Neural progenitor cell (in vitro differentiated cells): ENCODE results near the gene WDFY2. TPM values are rescaled to one million over a fixed set of nuclear protein-coding genes. Genes with fewer than 3 reads are reported as not detected.

ENCODE experiments used
- DNase-seq: peaks from one replicate; pipeline ENCODE4 v3.0.0-alpha.2; 2016; ENCODE audit warnings: low spot score
- H2AFZ ChIP-seq: fragments of 200-600 bp; sonication (generic); replicated peaks from 2 replicates; pipeline ENCODE4 v1.6.1; 2016; ENCODE audit warnings: antibody characterized with exemption
- H3F3A ChIP-seq: fragments of 200-600 bp; sonication (generic); 2 replicates; pipeline ENCODE4 v1.6.1; 2016; ENCODE audit warnings: antibody characterized with exemption, low read depth
- H3K27ac ChIP-seq: fragments of 200-600 bp; sonication (generic); 2 replicates; pipeline ENCODE4 v1.5.1; 2016; ENCODE audit warnings: mild to moderate bottlenecking
- H3K27me3 ChIP-seq: fragments of 200-600 bp; sonication (generic); 2 replicates; pipeline ENCODE4 v1.6.1; 2016; ENCODE audit warnings: mild to moderate bottlenecking, moderate library complexity
- H3K36me3 ChIP-seq: fragments of 200-600 bp; sonication (generic); 2 replicates; pipeline ENCODE4 v1.5.1; 2016
- H3K4me1 ChIP-seq: fragments of 200-600 bp; sonication (generic); 2 replicates; pipeline ENCODE4 v1.6.1; 2016; ENCODE audit warnings: mixed run types
- H3K4me2 ChIP-seq: fragments of 200-600 bp; sonication (generic); 2 replicates; pipeline ENCODE4 v1.6.1; 2016
- H3K4me3 ChIP-seq: fragments of 200-600 bp; sonication (generic); 2 replicates; pipeline ENCODE4 v1.5.1; 2016
- H3K79me2 ChIP-seq: fragments of 200-600 bp; sonication (generic); 2 replicates; pipeline ENCODE4 v1.6.1; 2016; ENCODE audit warnings: low read depth
- H3K9ac ChIP-seq: fragments of 200-600 bp; sonication (generic); 2 replicates; pipeline ENCODE4 v1.6.1; 2016
- H3K9me3 ChIP-seq: fragments of 200-600 bp; sonication (generic); 2 replicates; pipeline ENCODE4 v1.5.1; 2016; ENCODE audit warnings: low read depth
- H4K20me1 ChIP-seq: fragments of 200-600 bp; sonication (generic); 2 replicates; pipeline ENCODE4 v1.6.1; 2016; ENCODE audit warnings: low read depth
- H3K27ac Mint-ChIP-seq: 3 replicates; pipeline ENCODE4 v1.8.0; 2021; ENCODE audit warnings: mixed read lengths
- H3K27me3 Mint-ChIP-seq: 2 replicates; pipeline ENCODE4 v1.8.0; 2022; ENCODE audit warnings: low read depth, mild to moderate bottlenecking, inconsistent platforms, moderate library complexity, mixed read lengths; ENCODE audit not compliant: insufficient read depth
- H3K36me3 Mint-ChIP-seq: 3 replicates; pipeline ENCODE4 v1.8.0; 2021; ENCODE audit warnings: mixed read lengths
- H3K4me1 Mint-ChIP-seq: 3 replicates; pipeline ENCODE4 v1.8.0; 2021; ENCODE audit warnings: mixed read lengths
- H3K4me3 Mint-ChIP-seq: 3 replicates; pipeline ENCODE4 v1.8.0; 2021; ENCODE audit warnings: mild to moderate bottlenecking, moderate library complexity, mixed read lengths
- H3K9me3 Mint-ChIP-seq: 3 replicates; pipeline ENCODE4 v1.8.0; 2020; ENCODE audit warnings: mixed read lengths
- CTCF ChIP-seq: fragments of 200-600 bp; sonication (generic); IDR thresholded peaks from 2 replicates; pipeline ENCODE4 v1.5.1; 2017; ENCODE audit warnings: antibody characterized with exemption, mild to moderate bottlenecking
- EZH2 ChIP-seq: fragments of 200-600 bp; sonication (generic); IDR thresholded peaks from 2 replicates; pipeline ENCODE4 v1.6.1; 2017; ENCODE audit warnings: antibody characterized with exemption, mild to moderate bottlenecking, moderate library complexity
- EZH2phosphoT487 ChIP-seq: fragments of 200-600 bp; sonication (generic); IDR thresholded peaks from 2 replicates; pipeline ENCODE4 v1.6.1; 2017; ENCODE audit warnings: antibody characterized with exemption
- total RNA-seq: library from RNA; depleted of rRNA; stranded (reverse); fragments of >200 nt; gene quantifications from 2 replicates; pipeline ENCODE4 v1.2.3, GENCODE V29; 2015; ENCODE audit warnings: low replicate concordance

WDFY2 gene
- total RNA-seq, 1 donor from 2014 or later = 18.3 TPM

- H3K27ac ChIP-seq = no peak overlapping the region
- H4K20me1 ChIP-seq = peaks cover 7% of the 10 kb centered on the region
- TF ChIP-seq CTCF = peak; percentile 56
- no peak for TF ChIP-seq EZH2
- peaks cover 46% of the 10 kb centered on the region for H3K4me1 ChIP-seq
- H3K36me3 ChIP-seq = no peaks in the 10 kb centered on the region
- no peak overlapping the region for H3K4me3 ChIP-seq
- Mint-ChIP-seq H3K9me3 (no peaks in the 10 kb centered on the region), H3K4me1 (peaks cover 60% of the 10 kb centered on the region), H3K36me3 (peaks cover 5% of the 10 kb centered on the region), H3K27me3 (no peaks in the 10 kb centered on the region), H3K27ac (no peak overlapping the region), H3K4me3 (no peak overlapping the region)
- H3K27me3 ChIP-seq = no peaks in the 10 kb centered on the region
- no peak overlapping the region for H2AFZ ChIP-seq
- peaks cover 24% of the 10 kb centered on the region for H3F3A ChIP-seq
- peak; percentile 64 for DNase-seq
- H3K79me2 ChIP-seq = no peaks in the 10 kb centered on the region
- H3K9ac ChIP-seq = no peak overlapping the region
- H3K9me3 ChIP-seq = no peaks in the 10 kb centered on the region
- H3K4me2 ChIP-seq = no peak overlapping the region
These were observed 213.6 kb downstream of the WDFY2 start for GRCh38 chr13:51797664-51798488.

GRCh38 chr13:51799261-51799660 lies 215.0 kb downstream of the WDFY2 start:
- Histone ChIP-seq H3K4me3 (no peak overlapping the region), H3F3A (peaks cover 28% of the 10 kb centered on the region), H3K36me3 (no peaks in the 10 kb centered on the region), H2AFZ (no peak overlapping the region), H3K27me3 (no peaks in the 10 kb centered on the region), H3K4me2 (peak overlapping the region; percentile 19), H3K9ac (no peak overlapping the region), H3K9me3 (no peaks in the 10 kb centered on the region), H3K27ac (no peak overlapping the region), H4K20me1 (peaks cover 7% of the 10 kb centered on the region), H3K79me2 (no peaks in the 10 kb centered on the region), H3K4me1 (peaks cover 54% of the 10 kb centered on the region)
- Mint-ChIP-seq H3K27me3 (no peaks in the 10 kb centered on the region), H3K9me3 (no peaks in the 10 kb centered on the region), H3K36me3 (peaks cover 5% of the 10 kb centered on the region), H3K27ac (no peak overlapping the region), H3K4me1 (peaks cover 67% of the 10 kb centered on the region), H3K4me3 (no peak overlapping the region)
- no peak for TF ChIP-seq CTCF
- TF ChIP-seq EZH2phosphoT487 = no peak
- no peak for TF ChIP-seq EZH2
- no peak for DNase-seq

GRCh38 chr13:51800486-51800885 lies 216.2 kb downstream of the WDFY2 start:
- no peak overlapping the region for H3K9ac ChIP-seq
- TF ChIP-seq EZH2 = no peak
- no peak for TF ChIP-seq CTCF
- TF ChIP-seq EZH2phosphoT487 = no peak
- Mint-ChIP-seq H3K9me3 (no peaks in the 10 kb centered on the region), H3K27me3 (peaks cover 6% of the 10 kb centered on the region), H3K36me3 (peaks cover 3% of the 10 kb centered on the region), H3K4me1 (peaks cover 75% of the 10 kb centered on the region), H3K4me3 (no peak overlapping the region), H3K27ac (no peak overlapping the region)
- peaks cover 58% of the 10 kb centered on the region for H3K4me1 ChIP-seq
- no peaks in the 10 kb centered on the region for H3K27me3 ChIP-seq
- H3K79me2 ChIP-seq = no peaks in the 10 kb centered on the region
- no peaks in the 10 kb centered on the region for H3K36me3 ChIP-seq
- no peak for DNase-seq
- H2AFZ ChIP-seq = no peak overlapping the region
- H4K20me1 ChIP-seq = peaks cover 7% of the 10 kb centered on the region
- H3K4me3 ChIP-seq = no peak overlapping the region
- peaks cover 28% of the 10 kb centered on the region for H3F3A ChIP-seq
- peak overlapping the region; percentile 84 for H3K4me2 ChIP-seq
- no peaks in the 10 kb centered on the region for H3K9me3 ChIP-seq
- no peak overlapping the region for H3K27ac ChIP-seq
